Smooth muscle cell of the brain vasculature (primary cell): ENCODE results near the gene ARSJ.
"Not testable (repeated sequence)": the region's sequence is repeated elsewhere in the genome, so short reads cannot be mapped to it uniquely, and the experiment has no call there.

Source experiments
- DNase-seq: peaks from one replicate; pipeline ENCODE4 v3.0.0-alpha.2; 2012; ENCODE audit warnings: low read depth, low spot score

The ARSJ gene

GRCh38 chr4:113957956-113958355, 21.5 kb downstream of the ARSJ start:
- no peak for DNase-seq

- DNase-seq = no peak
These were observed 23.5 kb downstream of the ARSJ start for GRCh38 chr4:113955948-113956347.

GRCh38 chr4:113955411-113955810, 24.0 kb downstream of the ARSJ start:
- DNase-seq = no peak

- DNase-seq = no peak
These were observed 25.6 kb downstream of the ARSJ start for GRCh38 chr4:113953888-113954287.

GRCh38 chr4:113952452-113953029, 26.9 kb downstream of the ARSJ start:
- no peak for DNase-seq

- no peak for DNase-seq
These were observed 28.2 kb downstream of the ARSJ start for GRCh38 chr4:113951263-113951662.

GRCh38 chr4:113950207-113950606, 29.2 kb downstream of the ARSJ start:
- DNase-seq = no peak

- DNase-seq = no peak
These were observed 32.0 kb downstream of the ARSJ start for GRCh38 chr4:113947484-113947883.

GRCh38 chr4:113945906-113946305, 33.5 kb downstream of the ARSJ start:
- DNase-seq = peak; percentile 17

- DNase-seq = no peak
These were observed 35.6 kb downstream of the ARSJ start for GRCh38 chr4:113943863-113944262.

GRCh38 chr4:113943085-113943484, 36.4 kb downstream of the ARSJ start:
- DNase-seq = no peak

GRCh38 chr4:113941836-113942235, 37.6 kb downstream of the ARSJ start:
- no peak for DNase-seq

GRCh38 chr4:113940103-113940502, 39.3 kb downstream of the ARSJ start:
- not testable (repeated sequence) for DNase-seq

- no peak for DNase-seq
These were observed 44.3 kb downstream of the ARSJ start for GRCh38 chr4:113935190-113935589.

- not testable (repeated sequence) for DNase-seq
These were observed 54.7 kb downstream of the ARSJ start for GRCh38 chr4:113924706-113925105.

- DNase-seq = no peak
These were observed 58.2 kb downstream of the ARSJ start for GRCh38 chr4:113921089-113921794.

- DNase-seq = no peak
These were observed 59.8 kb downstream of the ARSJ start for GRCh38 chr4:113919611-113920010.

GRCh38 chr4:113919145-113919544, 60.3 kb downstream of the ARSJ start:
- no peak for DNase-seq

- no peak for DNase-seq
These were observed 70.6 kb downstream of the ARSJ start for GRCh38 chr4:113908829-113909228.

- no peak for DNase-seq
These were observed 71.9 kb downstream of the ARSJ start for GRCh38 chr4:113907559-113907958.

- DNase-seq = no peak
These were observed 74.1 kb downstream of the ARSJ start for GRCh38 chr4:113905301-113905700.

- DNase-seq = no peak
These were observed 74.6 kb downstream of the ARSJ start for GRCh38 chr4:113904877-113905276.

- DNase-seq = no peak
These were observed 77.3 kb downstream of the ARSJ start for GRCh38 chr4:113901994-113902787.
